A204.1 (cell line): ENCODE measurements around the gene SLC5A10.

Source experiments
- FAIRE-seq: peaks from 2 replicates; lab custom pipeline; 2012; peaks lifted over from hg19 to GRCh38; lab: Jason Lieb, UNC

Gene SLC5A10

GRCh38 chr17:18965530-18966236 lies 13.7 kb downstream of the SLC5A10 start:
- FAIRE-seq, result no peak

DNA sequence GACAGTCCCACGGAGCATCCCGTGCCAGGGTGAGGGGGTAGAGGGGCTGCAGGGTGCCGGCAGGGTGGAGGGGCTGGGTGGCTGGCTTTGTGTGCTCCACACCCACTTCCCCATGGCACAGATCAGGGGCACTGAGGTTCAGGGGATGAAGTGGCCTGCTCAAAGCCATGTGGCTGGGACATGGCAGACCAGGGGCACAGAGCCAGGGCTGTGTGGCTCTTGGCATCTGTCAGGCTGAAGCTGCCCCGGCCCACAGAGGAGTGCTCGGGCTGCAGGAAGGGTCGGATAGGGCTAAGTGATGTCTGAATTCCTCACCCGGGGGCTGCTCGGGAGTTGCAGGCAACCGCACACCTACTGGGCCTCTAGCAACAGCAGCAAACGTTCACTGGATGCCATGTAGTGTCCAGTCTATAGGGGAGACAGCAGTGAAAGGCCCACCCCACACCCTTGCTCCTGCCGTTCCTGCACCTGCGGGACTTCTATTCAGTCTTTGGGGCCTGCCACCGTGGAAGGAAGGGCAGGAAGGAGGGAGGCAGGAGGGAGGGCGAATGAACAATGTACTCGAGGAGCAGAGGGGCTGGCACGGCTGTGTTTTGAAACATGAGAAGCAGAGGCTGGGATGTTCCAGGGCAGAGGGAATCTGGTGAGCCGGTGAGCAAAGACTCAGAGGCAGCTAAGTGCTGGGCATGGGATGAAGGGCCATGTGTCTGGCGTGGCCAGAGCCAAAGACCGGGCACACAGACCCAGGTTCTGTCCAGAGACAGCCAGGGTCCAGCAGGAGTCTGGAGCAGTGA lies 15.1 kb downstream of the SLC5A10 start:
- FAIRE-seq, result no peak

- FAIRE-seq, result no peak
Measured at GRCh38 chr17:18967916-18968315, 16.0 kb downstream of the SLC5A10 start.

- FAIRE-seq, result no peak
Measured at GRCh38 chr17:18968345-18968744, 16.4 kb downstream of the SLC5A10 start.

DNA sequence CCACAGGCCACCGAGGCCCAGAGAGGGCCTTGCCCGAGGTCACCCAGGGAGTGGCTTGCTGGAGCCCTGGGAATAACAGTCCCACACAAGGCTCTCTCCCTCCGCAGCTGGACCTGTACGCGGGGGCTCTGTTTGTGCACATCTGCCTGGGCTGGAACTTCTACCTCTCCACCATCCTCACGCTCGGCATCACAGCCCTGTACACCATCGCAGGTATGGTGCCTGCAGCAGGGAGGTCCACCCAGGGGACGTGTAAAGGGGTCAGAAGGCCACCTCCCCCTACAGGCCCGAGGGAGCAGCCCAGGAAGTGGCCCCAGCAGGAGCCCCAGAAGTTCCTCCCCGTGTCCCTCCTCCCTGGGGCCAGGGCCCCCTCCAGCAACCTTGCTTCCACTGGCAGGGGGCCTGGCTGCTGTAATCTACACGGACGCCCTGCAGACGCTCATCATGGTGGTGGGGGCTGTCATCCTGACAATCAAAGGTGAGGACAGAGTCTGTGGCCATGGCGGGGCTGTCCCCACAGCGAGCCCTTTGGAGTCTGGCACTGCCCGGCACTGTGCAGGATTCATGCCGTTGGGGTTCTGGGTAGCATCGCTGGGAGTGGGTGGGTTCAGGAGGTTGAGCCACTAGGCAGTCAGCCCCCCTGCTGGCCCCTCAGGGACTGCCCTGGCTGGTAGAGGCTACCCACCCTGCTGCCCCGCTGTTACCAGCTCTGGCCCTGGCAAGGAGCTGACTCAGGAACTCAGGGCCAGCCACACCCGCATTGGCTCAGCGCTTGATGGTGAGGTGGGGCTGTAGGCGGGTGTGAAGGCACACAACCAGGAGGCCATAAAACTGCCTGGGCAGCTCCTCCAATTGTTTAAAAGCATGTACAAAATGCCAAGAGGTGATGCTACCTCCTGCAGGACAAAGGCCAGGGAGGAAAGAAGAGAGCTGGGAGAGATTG lies 17.3 kb downstream of the SLC5A10 start:
- FAIRE-seq, result no peak

DNA sequence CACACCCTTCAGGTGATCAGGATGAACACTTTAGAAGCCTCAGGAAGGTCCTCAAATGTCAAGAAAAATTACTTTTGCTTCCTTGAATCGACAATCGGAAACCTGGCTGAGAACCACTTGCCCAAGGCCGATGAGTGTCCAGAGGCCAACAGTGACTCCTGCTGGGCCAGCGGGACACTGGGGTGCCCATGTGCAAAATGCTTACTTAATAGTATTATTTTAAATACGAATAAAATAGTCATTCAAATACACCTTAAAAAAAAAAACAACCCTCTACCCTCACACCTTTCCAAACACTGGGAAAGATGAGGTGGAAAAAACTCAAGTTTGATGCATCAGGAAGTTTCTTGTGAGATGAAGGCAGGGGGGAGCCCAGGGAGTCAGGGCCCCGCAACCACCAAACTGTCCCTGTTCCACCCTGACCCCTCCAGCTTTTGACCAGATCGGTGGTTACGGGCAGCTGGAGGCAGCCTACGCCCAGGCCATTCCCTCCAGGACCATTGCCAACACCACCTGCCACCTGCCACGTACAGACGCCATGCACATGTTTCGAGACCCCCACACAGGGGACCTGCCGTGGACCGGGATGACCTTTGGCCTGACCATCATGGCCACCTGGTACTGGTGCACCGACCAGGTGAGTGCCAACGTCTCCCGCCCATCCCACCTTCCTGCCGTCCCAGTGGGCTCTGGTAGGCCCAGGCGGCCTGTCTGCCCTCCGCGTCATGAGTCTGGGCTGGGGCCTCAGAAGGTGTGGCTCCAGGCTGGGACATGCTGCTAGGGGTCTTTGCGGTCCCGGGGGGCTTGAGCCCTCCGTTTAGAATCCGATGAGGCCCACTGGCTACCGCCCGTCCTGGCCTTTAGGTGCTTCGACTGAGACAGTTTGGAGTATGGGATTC lies 18.9 kb downstream of the SLC5A10 start:
- no peak for FAIRE-seq

DNA sequence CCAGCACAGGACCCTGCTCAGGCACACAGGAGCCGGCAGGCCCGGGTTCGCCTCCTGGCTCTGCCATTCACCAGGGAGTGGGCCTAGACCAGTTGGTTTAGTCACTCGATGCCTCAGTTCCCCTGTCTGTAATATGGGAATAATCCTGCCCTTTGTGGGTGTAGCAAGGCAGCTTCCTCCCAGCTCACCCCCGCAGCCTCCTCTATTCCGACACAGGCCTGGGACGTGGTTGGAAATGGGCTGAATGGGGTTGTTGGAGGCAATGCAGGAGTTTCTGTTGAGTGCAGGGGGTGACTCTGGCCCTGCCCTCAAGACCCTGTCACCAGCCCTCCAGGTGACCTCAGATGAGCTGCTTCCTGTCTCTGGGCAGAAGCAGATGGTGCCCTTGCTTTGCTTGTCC lies 19.8 kb downstream of the SLC5A10 start:
- FAIRE-seq, result no peak

DNA sequence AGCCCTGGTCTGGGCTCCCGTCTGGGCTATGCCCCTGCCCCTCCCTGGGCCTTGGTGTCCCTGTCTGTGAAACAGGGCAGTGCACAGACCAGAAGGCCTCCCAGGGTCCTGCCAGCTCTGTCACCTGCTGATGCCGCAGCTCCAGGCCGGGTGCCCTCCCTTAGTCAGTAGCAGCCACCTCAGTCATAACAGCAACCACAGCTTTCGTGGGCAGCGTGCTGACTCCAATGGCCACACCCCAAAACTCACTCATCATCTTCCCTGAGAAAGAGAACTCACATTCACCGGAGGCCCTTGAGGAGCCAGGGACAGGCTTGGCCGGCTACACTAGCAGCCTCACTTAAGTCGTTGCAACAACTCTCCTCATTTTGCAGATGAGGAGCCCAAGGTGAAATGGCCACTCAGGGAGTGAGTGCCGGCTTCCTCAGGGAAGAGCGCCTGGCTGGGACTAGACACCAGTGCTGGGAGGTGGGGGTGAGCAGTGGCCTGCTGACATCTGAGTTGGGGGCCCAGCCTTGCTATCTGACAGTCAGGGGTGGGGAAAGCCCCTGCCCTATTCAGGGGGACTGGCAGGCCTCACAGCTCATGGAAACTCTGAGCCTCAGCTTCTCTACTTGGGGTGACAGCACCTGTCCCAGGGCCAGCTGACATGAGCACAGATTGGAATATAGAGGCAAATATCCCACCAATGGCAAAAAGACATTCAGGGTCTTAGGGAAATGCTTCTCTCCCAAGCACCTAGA lies 22.6 kb downstream of the SLC5A10 start:
- FAIRE-seq, result no peak

- FAIRE-seq, result no peak
Measured at GRCh38 chr17:18975597-18975996, 23.6 kb downstream of the SLC5A10 start.

- no peak for FAIRE-seq
Measured at GRCh38 chr17:18976201-18976600, 24.2 kb downstream of the SLC5A10 start.

GRCh38 chr17:18977021-18977420 lies 25.1 kb downstream of the SLC5A10 start:
- FAIRE-seq, result no peak

GRCh38 chr17:18977646-18978045 lies 25.7 kb downstream of the SLC5A10 start:
- no peak for FAIRE-seq

DNA sequence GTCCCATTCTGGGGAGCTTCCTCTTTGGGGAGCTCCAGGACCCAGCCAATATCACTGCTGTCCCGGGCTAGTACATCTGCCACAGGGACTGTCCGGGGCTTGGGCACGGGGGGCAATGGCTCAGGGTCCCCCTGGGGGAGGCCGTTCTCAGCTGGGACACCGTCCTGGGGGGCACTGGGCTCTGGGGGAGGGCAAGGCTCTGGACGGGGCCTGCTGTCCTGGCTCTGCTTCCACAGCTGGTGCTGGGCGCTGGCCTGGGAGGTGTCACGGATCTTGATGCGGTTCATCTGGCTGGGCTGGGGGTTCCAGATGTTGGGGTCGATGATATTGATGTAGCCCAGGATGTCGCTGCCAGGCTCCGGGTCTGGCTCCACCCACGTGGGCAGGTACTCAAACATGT lies 26.1 kb downstream of the SLC5A10 start:
- FAIRE-seq, result no peak

- no peak for FAIRE-seq
Measured at GRCh38 chr17:18978655-18979054, 26.7 kb downstream of the SLC5A10 start.

GRCh38 chr17:18980682-18981334 lies 28.8 kb downstream of the SLC5A10 start:
- no peak for FAIRE-seq

- FAIRE-seq, result no peak
Measured at GRCh38 chr17:18981335-18981641, 29.3 kb downstream of the SLC5A10 start.

GRCh38 chr17:18981642-18982424 lies 29.9 kb downstream of the SLC5A10 start:
- no peak for FAIRE-seq

DNA sequence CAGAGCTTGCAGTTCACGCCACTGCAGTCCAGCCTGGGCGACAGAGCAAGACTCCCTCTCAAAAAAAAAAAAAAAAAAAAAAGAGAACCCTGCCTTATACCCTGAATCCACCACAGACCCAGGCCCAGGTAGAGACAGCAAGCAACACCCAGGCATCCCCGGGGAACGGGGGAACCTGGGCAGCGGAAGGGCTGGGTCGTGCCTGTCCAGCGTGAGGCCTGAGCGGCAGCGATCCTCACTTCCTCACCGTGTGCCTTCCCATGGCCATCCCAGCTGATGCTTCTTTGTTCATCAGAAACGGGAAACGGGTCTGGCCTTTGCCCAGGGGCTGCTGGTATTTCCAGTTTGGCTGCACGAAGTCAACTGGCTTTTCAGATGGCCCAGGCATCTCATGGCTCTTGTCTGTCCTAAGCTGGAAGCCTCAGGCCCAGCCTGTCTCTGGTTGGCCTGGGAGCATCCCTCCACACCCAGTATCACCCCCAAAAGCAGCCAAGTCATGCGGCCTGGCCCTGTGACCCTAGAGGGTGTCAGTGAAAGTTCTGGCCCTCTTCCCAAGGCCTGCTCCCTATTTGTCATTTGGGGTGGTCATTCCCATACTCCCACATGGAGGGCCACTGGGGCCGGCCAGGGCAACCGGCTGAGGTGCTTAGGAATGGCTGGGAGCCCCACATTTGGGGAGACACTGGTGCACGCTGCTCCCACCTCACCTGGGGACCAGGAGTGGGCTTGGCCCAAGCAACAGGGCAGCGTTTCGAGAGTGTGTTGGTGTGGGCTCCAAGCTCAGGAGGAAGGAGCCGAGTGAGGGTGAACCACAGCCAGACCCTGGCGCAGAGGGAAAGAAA lies 32.5 kb downstream of the SLC5A10 start:
- FAIRE-seq, result no peak

GRCh38 chr17:18985475-18985874 lies 33.5 kb downstream of the SLC5A10 start:
- FAIRE-seq, result no peak
